Measurements from ENCODE around the gene SH3PXD2A. TPM values are rescaled to one million over a fixed set of nuclear protein-coding genes. Genes with fewer than 3 reads are reported as not detected.

Gene SH3PXD2A
- total RNA-seq, 1 donor from 2014 or later: 12.2 TPM

DNA sequence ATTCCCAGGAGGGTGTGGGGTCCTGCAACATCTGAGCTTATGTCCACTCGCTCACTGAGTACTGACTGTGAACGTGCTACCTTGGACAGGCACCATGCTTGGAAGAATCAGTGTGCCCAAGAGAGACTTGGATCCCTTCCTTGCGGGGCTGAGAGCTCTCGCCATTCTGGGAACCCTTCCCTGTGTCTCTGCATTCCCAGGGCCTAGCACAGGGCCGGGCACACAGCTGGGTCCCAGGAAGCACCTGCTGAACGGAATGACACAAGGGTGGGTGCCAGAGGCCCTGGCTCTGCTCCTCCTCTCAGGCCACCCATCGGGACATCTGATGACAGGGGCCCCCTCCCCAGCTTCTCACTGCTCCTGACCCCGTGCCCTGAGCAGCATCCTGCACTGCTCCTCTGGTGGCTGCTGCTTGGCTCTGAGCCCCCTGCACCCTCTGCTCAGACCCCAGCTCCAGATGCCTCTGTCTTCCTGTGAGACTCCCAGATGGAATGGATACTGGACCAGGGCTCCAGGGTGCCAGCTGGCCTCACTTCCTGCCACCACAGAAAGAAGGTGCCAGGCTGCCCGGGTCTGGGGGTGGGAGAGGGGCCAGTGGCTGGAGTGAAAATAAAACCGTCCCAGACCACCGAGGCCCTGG is 232.3 kb downstream of the SH3PXD2A start:
- Histone ChIP-seq H3K4me3 (ENCODE audit: low read depth, low read length) (no peak overlapping the region), H3K36me3 (ENCODE audit: control insufficient read depth, insufficient read depth, low read length) (no peaks in the 10 kb centered on the region), H3K27me3 (ENCODE audit: control insufficient read depth, insufficient read depth, low read length) (no peaks in the 10 kb centered on the region)
- TF ChIP-seq, protein P1, sequence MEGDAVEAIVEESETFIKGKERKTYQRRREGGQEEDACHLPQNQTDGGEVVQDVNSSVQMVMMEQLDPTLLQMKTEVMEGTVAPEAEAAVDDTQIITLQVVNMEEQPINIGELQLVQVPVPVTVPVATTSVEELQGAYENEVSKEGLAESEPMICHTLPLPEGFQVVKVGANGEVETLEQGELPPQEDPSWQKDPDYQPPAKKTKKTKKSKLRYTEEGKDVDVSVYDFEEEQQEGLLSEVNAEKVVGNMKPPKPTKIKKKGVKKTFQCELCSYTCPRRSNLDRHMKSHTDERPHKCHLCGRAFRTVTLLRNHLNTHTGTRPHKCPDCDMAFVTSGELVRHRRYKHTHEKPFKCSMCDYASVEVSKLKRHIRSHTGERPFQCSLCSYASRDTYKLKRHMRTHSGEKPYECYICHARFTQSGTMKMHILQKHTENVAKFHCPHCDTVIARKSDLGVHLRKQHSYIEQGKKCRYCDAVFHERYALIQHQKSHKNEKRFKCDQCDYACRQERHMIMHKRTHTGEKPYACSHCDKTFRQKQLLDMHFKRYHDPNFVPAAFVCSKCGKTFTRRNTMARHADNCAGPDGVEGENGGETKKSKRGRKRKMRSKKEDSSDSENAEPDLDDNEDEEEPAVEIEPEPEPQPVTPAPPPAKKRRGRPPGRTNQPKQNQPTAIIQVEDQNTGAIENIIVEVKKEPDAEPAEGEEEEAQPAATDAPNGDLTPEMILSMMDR (IDR thresholded peaks at IDR 0.05; ENCODE audit: insufficient read depth, low read length, poor library complexity, severe bottlenecking): no peak
- no peak for DNase-seq (ENCODE audit: low read depth)

DNA sequence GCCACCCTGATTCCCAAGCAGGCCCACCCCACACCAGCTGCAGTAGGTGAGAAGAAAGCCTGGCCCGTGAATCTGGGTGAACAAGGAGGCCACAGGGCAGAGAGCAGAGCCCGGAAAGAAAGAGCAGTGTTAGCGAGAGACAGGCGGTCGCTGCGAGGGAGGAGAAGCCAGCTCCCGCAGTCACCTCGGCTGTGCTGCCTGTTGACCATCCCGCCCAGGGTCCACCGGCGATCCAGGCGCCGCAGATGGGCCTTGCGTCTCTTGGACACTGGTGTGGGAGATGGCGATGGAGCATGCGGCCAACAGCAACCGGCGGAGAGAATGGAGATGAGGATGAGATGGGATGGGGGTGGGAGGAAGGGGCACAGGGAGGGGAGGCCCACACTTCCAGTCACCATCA is 233.1 kb downstream of the SH3PXD2A start:
- TF ChIP-seq, protein P1 (IDR thresholded peaks at IDR 0.05; ENCODE audit: insufficient read depth, low read length, poor library complexity, severe bottlenecking): no peak
- Histone ChIP-seq H3K4me3 (ENCODE audit: low read depth, low read length) (no peak overlapping the region), H3K36me3 (ENCODE audit: control insufficient read depth, insufficient read depth, low read length) (no peaks in the 10 kb centered on the region), H3K27me3 (ENCODE audit: control insufficient read depth, insufficient read depth, low read length) (no peaks in the 10 kb centered on the region)
- no peak for DNase-seq (ENCODE audit: low read depth)

DNA sequence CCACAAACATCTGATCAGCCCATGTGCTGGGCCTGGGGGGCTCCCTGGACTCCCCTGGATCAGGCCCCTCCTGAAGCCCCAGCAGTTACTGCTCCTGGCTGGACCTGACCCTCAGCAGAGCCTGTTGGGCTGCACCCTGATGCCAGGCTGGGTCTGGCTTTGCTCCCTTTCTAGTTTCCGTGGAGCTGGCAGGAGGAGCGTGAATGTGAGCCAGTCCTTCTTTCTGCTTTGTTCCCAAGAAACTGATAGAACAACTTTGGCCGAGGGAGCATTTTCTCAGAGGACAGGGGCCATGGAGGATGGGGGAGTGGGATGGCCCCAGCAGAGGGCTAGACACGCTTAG is 233.6 kb downstream of the SH3PXD2A start:
- TF ChIP-seq, protein P1 (IDR thresholded peaks at IDR 0.05; ENCODE audit: insufficient read depth, low read length, poor library complexity, severe bottlenecking): no peak
- no peaks in the 10 kb centered on the region for H3K27me3 ChIP-seq (ENCODE audit: control insufficient read depth, insufficient read depth, low read length)
- no peaks in the 10 kb centered on the region for H3K36me3 ChIP-seq (ENCODE audit: control insufficient read depth, insufficient read depth, low read length)
- no peak for DNase-seq (ENCODE audit: low read depth)
- H3K4me3 ChIP-seq (ENCODE audit: low read depth, low read length): no peak overlapping the region

DNA sequence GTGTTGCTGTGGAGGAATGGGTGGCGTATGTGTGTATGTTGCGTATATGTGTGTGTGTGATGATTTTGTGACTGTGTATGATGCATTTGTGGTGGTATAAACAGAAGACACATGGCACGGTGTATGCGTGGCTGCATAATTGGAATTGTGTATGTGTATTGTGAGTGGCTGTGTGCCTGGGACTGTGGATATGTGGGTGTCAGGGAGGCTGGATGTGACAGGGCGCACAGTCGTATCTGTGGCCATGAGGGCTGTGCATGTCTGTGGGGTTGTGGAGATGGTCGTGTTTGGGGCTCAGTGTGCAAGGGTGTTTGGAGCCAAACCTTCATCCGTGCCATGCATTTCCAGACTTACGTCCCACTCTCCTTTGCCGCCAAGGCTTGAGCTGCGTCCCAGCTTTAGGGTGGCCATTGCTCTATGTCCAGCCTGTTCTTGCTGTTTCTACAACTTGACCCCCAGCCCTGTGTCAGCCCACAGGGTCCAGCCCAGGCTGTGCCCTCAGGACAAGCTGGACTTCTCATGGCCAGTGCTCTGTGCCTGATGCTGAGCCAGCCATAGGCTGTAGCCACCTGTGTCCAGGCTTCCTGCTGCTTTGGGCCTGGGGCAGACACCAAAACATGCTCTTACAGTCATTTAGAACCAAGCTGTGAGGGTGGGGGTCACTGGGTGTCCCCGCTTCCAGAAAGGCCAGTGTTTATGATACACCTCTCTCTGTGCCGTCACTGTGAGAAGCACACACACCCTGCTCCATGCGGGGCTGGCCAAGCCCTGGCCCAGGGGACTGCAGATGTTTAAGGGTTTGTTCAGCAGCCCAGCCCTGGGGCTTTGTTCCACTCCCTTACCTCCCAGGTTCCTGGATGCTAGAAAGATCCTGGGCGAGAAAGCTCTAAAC is 234.2 kb downstream of the SH3PXD2A start:
- H3K4me3 ChIP-seq (ENCODE audit: low read depth, low read length): no peak overlapping the region
- H3K27me3 ChIP-seq (ENCODE audit: control insufficient read depth, insufficient read depth, low read length): no peaks in the 10 kb centered on the region
- TF ChIP-seq, protein P1 (IDR thresholded peaks at IDR 0.05; ENCODE audit: insufficient read depth, low read length, poor library complexity, severe bottlenecking): no peak
- no peak for DNase-seq (ENCODE audit: low read depth)
- H3K36me3 ChIP-seq (ENCODE audit: control insufficient read depth, insufficient read depth, low read length): no peaks in the 10 kb centered on the region

DNA sequence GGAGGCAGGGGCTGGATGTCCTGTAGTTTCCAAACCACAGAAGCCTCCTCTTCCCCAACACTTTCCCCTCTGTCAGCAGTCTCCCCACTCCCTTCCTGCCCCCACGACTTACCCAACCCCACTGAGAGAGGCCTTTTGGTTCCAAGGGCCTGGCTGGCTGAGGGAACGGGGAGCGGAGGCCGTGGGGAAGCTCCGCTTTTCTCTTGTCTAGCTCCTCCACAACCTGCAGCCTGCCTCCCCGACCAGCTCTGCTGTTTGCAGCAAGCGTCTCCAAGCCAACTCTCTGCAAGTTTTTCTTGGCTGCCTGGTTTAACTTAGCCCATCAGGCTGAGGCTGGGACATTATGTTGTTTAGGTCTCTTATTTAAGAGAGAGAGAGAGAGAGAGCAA is 235.0 kb downstream of the SH3PXD2A start:
- Histone ChIP-seq H3K4me3 (ENCODE audit: low read depth, low read length) (no peak overlapping the region), H3K36me3 (ENCODE audit: control insufficient read depth, insufficient read depth, low read length) (no peaks in the 10 kb centered on the region), H3K27me3 (ENCODE audit: control insufficient read depth, insufficient read depth, low read length) (no peaks in the 10 kb centered on the region)
- DNase-seq (ENCODE audit: low read depth): no peak
- TF ChIP-seq, protein P1 (IDR thresholded peaks at IDR 0.05; ENCODE audit: insufficient read depth, low read length, poor library complexity, severe bottlenecking): no peak
